ENCODE data around the gene VPS51.
"Not testable (repeated sequence)": the region's sequence is repeated elsewhere in the genome, so short reads cannot be mapped to it uniquely, and the experiment has no call there.

The VPS51 gene

GRCh38 chr11:65136515-65137096 is 40.6 kb downstream of the VPS51 start:
- DNase-seq: no peak

GRCh38 chr11:65141896-65142494 is 46.0 kb downstream of the VPS51 start:
- DNase-seq: no peak

- DNase-seq: no peak
Measured at GRCh38 chr11:65147352-65148075, 51.5 kb downstream of the VPS51 start.

- no peak for DNase-seq
Measured at GRCh38 chr11:65148657-65149056, 52.6 kb downstream of the VPS51 start.

GRCh38 chr11:65150131-65150508 is 54.1 kb downstream of the VPS51 start:
- not testable (repeated sequence) for DNase-seq

GRCh38 chr11:65150509-65151299 is 54.7 kb downstream of the VPS51 start:
- peak; percentile 83 for DNase-seq

- DNase-seq: no peak
Measured at GRCh38 chr11:65151331-65151899, 55.4 kb downstream of the VPS51 start.

- no peak for DNase-seq
Measured at GRCh38 chr11:65152122-65152521, 56.1 kb downstream of the VPS51 start.

GRCh38 chr11:65156256-65156655 is 60.2 kb downstream of the VPS51 start:
- DNase-seq: no peak

- no peak for DNase-seq
Measured at GRCh38 chr11:65156926-65157325, 60.9 kb downstream of the VPS51 start.

GRCh38 chr11:65157336-65157735 is 61.3 kb downstream of the VPS51 start:
- DNase-seq: no peak

GRCh38 chr11:65159012-65159411 is 63.0 kb downstream of the VPS51 start:
- DNase-seq: no peak

- no peak for DNase-seq
Measured at GRCh38 chr11:65160643-65161042, 64.6 kb downstream of the VPS51 start.
